Stomach smooth muscle (tissue), 2 donors: ENCODE data around the gene DIP2B.

Experiments
- H3K27ac ChIP-seq: one replicate; pipeline ENCODE4 v1.7.0; 2013; ENCODE audit warnings: mild to moderate bottlenecking, low read length, inconsistent platforms
- H3K27me3 ChIP-seq, 2 donors: one replicate each; pipeline ENCODE4 v1.7.0; 2013; ENCODE audit warnings: low read length in 2 of 2; ENCODE audit not compliant: insufficient read depth in 2 of 2, control insufficient read depth in 1 of 2
- H3K36me3 ChIP-seq, 2 donors: one replicate each; pipeline ENCODE4 v1.7.0; 2013; ENCODE audit warnings: low read length in 2 of 2; ENCODE audit not compliant: control insufficient read depth in 2 of 2, insufficient read depth in 2 of 2
- H3K4me1 ChIP-seq: one replicate; pipeline ENCODE4 v1.7.0; 2013; ENCODE audit warnings: low read length; ENCODE audit not compliant: control insufficient read depth, insufficient read depth
- H3K4me3 ChIP-seq, 2 donors: one replicate each; pipeline ENCODE4 v1.7.0; 2013; ENCODE audit warnings: low read length in 2 of 2
- H3K9ac ChIP-seq, 2 donors: one replicate each; pipeline ENCODE4 v1.7.0; 2013; ENCODE audit warnings: low read length in 2 of 2, mild to moderate bottlenecking in 1 of 2
- H3K9me3 ChIP-seq, 2 donors: one replicate each; pipeline ENCODE4 v1.7.0; 2013; ENCODE audit warnings: low read length in 2 of 2; ENCODE audit not compliant: control insufficient read depth in 2 of 2
- donor health status: healthy.
- donor health status: Pancreatic carcinoma.

Gene DIP2B

DNA sequence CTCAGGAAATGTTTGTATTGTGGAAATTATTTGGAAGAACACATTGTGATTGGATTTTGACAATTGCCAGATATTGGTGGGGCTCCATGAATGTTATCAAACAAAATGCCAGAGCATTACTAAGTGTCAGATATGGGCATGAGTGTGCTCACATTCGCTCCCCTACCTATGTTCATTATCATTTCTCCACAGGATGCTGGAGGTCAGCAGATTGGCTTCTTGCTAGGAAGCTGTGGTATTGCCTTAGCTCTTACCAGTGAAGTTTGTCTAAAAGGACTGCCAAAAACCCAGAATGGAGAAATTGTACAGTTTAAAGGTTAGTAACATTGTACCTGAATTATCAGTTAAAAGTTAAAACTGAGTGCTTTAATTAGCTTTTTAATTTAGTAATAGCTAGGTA, 180.9 kb downstream of the DIP2B start:
- H3K4me3 ChIP-seq = no peak overlapping the region
- H3K27ac ChIP-seq = no peak overlapping the region
- no peaks in the 10 kb centered on the region for H3K9me3 ChIP-seq
- no peaks in the 10 kb centered on the region for H3K27me3 ChIP-seq
- H3K36me3 ChIP-seq = peaks cover 24 to 25% of the 10 kb centered on the region in 2 donors
- no peaks in the 10 kb centered on the region for H3K4me1 ChIP-seq
- no peak overlapping the region for H3K9ac ChIP-seq

- Histone ChIP-seq H3K27me3 (no peaks in the 10 kb centered on the region), H3K27ac (no peak overlapping the region), H3K9ac (no peak overlapping the region), H3K4me1 (no peaks in the 10 kb centered on the region), H3K36me3 (peaks cover 25 to 28% of the 10 kb centered on the region in 2 donors), H3K9me3 (no peaks in the 10 kb centered on the region), H3K4me3 (no peak overlapping the region)
Measured at GRCh38 chr12:50686406-50686805, 181.6 kb downstream of the DIP2B start.

DNA sequence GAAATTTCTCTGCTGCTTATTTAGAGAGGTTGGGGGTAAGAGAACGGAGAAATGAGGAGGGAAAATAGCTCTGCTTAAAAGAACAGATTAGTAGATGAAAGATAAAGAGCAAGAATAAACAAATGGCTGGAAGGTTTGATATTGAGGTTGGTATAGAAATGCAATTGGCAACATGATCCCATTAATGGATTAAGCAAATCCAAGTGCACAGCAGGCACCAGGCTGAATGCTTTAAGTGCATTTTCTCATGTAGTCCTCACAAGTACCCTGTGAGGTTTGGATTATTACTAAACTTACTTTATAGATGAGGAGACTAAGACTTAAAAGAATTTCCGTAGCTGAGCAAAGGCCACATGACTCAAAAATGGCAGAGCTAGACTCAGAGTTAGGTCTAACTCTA, 182.2 kb downstream of the DIP2B start:
- Histone ChIP-seq H3K36me3 (peaks cover 22 to 28% of the 10 kb centered on the region in 2 donors), H3K4me3 (no peak overlapping the region), H3K27ac (no peak overlapping the region), H3K9ac (no peak overlapping the region), H3K9me3 (no peaks in the 10 kb centered on the region), H3K4me1 (no peaks in the 10 kb centered on the region), H3K27me3 (no peaks in the 10 kb centered on the region)

GRCh38 chr12:50689437-50689836, 184.7 kb downstream of the DIP2B start:
- no peaks in the 10 kb centered on the region for H3K9me3 ChIP-seq
- no peak overlapping the region for H3K4me3 ChIP-seq
- H3K27me3 ChIP-seq = no peaks in the 10 kb centered on the region
- no peak overlapping the region for H3K27ac ChIP-seq
- H3K4me1 ChIP-seq = no peaks in the 10 kb centered on the region
- H3K9ac ChIP-seq = no peak overlapping the region
- peaks cover 25 to 37% of the 10 kb centered on the region in 2 donors for H3K36me3 ChIP-seq

GRCh38 chr12:50690925-50691324, 186.1 kb downstream of the DIP2B start:
- no peak overlapping the region for H3K4me3 ChIP-seq
- no peaks in the 10 kb centered on the region for H3K27me3 ChIP-seq
- H3K27ac ChIP-seq = no peak overlapping the region
- H3K4me1 ChIP-seq = no peaks in the 10 kb centered on the region
- no peak overlapping the region for H3K9ac ChIP-seq
- peaks cover 29 to 42% of the 10 kb centered on the region in 2 donors for H3K36me3 ChIP-seq
- no peaks in the 10 kb centered on the region for H3K9me3 ChIP-seq

DNA sequence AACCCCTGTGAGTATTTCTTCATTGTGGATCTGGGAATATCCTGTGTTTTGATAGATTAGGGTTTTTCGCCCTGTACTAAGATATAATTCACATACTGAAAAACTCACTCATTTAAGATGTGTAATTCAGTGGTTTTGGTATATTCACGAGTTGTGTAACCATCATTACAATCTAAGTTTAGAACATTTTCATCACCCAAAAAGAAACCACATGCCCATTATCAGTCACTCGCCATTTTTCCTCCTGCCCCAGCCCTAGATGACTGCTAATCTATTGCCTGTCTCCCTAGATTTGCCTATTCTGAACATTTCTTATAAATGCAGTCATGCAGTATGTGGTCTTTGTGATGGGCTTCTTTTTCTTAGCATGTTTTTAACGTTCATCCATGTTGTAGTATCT, 191.2 kb downstream of the DIP2B start:
- Histone ChIP-seq H3K9ac (no peak overlapping the region), H3K4me3 (no peak overlapping the region), H3K36me3 (peaks cover 49 to 51% of the 10 kb centered on the region in 2 donors), H3K27me3 (no peaks in the 10 kb centered on the region), H3K4me1 (no peaks in the 10 kb centered on the region), H3K9me3 (no peaks in the 10 kb centered on the region), H3K27ac (no peak overlapping the region)

GRCh38 chr12:50696931-50697330, 192.1 kb downstream of the DIP2B start:
- H3K9me3 ChIP-seq = no peaks in the 10 kb centered on the region
- no peak overlapping the region for H3K9ac ChIP-seq
- H3K4me3 ChIP-seq = no peak overlapping the region
- H3K27ac ChIP-seq = no peak overlapping the region
- peaks cover 49% of the 10 kb centered on the region in 2 donors for H3K36me3 ChIP-seq
- H3K4me1 ChIP-seq = no peaks in the 10 kb centered on the region
- no peaks in the 10 kb centered on the region for H3K27me3 ChIP-seq

DNA sequence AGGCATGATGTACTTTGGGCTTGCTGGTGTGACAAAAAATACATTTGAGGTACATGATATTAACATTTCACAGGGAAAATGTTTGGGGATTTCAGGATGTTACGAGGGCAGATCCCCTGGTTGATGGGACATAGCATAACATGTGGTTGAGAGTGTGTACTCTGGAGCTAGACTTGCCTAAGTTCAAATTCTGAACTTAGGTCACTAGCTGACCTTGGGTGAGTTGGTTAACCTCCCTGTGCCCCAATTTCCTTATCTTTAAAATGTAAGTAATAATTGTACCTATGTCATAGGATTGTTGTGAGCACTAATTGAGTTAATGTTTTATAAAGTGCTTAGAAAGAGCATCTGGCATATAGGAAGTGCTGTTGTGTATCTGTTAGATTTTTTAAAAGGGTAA, 194.4 kb downstream of the DIP2B start:
- Histone ChIP-seq H3K27me3 (no peaks in the 10 kb centered on the region), H3K9ac (no peak overlapping the region), H3K27ac (no peak overlapping the region), H3K4me3 (no peak overlapping the region), H3K9me3 (no peaks in the 10 kb centered on the region), H3K4me1 (no peaks in the 10 kb centered on the region), H3K36me3 (peaks cover 40 to 43% of the 10 kb centered on the region in 2 donors)

- H3K27me3 ChIP-seq = no peaks in the 10 kb centered on the region
- no peak overlapping the region for H3K9ac ChIP-seq
- H3K27ac ChIP-seq = no peak overlapping the region
- peaks cover 44 to 47% of the 10 kb centered on the region in 2 donors for H3K36me3 ChIP-seq
- no peaks in the 10 kb centered on the region for H3K9me3 ChIP-seq
- H3K4me3 ChIP-seq = no peak overlapping the region
- H3K4me1 ChIP-seq = no peaks in the 10 kb centered on the region
Measured at GRCh38 chr12:50699940-50700339, 195.2 kb downstream of the DIP2B start.

- H3K4me3 ChIP-seq = no peak overlapping the region
- H3K9ac ChIP-seq = no peak overlapping the region
- H3K4me1 ChIP-seq = no peaks in the 10 kb centered on the region
- H3K27me3 ChIP-seq = no peaks in the 10 kb centered on the region
- peaks cover 27 to 36% of the 10 kb centered on the region in 2 donors for H3K36me3 ChIP-seq
- H3K9me3 ChIP-seq = no peaks in the 10 kb centered on the region
- H3K27ac ChIP-seq = no peak overlapping the region
Measured at GRCh38 chr12:50706606-50707005, 201.8 kb downstream of the DIP2B start.

GRCh38 chr12:50707396-50707795, 202.6 kb downstream of the DIP2B start:
- Histone ChIP-seq H3K27me3 (no peaks in the 10 kb centered on the region), H3K4me3 (no peak overlapping the region), H3K9me3 (no peaks in the 10 kb centered on the region), H3K4me1 (no peaks in the 10 kb centered on the region), H3K9ac (no peak overlapping the region), H3K27ac (no peak overlapping the region), H3K36me3 (peaks cover 27 to 41% of the 10 kb centered on the region in 2 donors)
